Suprapubic skin (tissue), 3 donors: ENCODE measurements around the gene TNIK.

Source experiments
- CTCF ChIP-seq, 2 donors: fragments of 200-600 bp in 1 of 2; fragments of 450-650 bp in 1 of 2; sonication (generic) in 1 of 2; IDR thresholded peaks; one replicate each; pipeline ENCODE4 v1.5.1; 2016 to 2019; ENCODE audit warnings: antibody characterized with exemption in 2 of 2, mild to moderate bottlenecking in 1 of 2, moderate library complexity in 1 of 2
- EP300 ChIP-seq: sonication (generic); formaldehyde crosslinking; IDR thresholded peaks from one replicate; pipeline ENCODE4 v1.6.1; 2017; ENCODE audit warnings: antibody characterized with exemption
- POLR2A ChIP-seq, 2 donors: fragments of 450-650 bp; IDR thresholded peaks; one replicate each; pipeline ENCODE4 v1.6.1; 2017; ENCODE audit warnings: antibody characterized with exemption in 2 of 2, mild to moderate bottlenecking in 2 of 2, moderate library complexity in 2 of 2

GRCh38 chr3:171173736-171174135, 286.5 kb downstream of the TNIK start:
- TF ChIP-seq CTCF (IDR thresholded peaks at IDR 0.05), result no peak
- no peak for TF ChIP-seq POLR2A (IDR thresholded peaks at IDR 0.05)
- TF ChIP-seq EP300, result no peak
